GM12864 (cell line): Measurements from ENCODE around the gene ROBO2.

ENCODE experiments used
- DNase-seq: peaks from one replicate; pipeline ENCODE4 v3.0.0-alpha.2; 2011; ENCODE audit warnings: low read depth
- H3K4me3 ChIP-seq: 2 replicates; pipeline ENCODE4 v1.5.1; 2011; ENCODE audit warnings: mild to moderate bottlenecking, low read depth, low read length, control low read depth
- CTCF ChIP-seq: IDR thresholded peaks from 2 replicates; pipeline ENCODE4 v1.5.1; 2011; ENCODE audit warnings: low read depth, mild to moderate bottlenecking, moderate library complexity, low read length, control low read depth, inconsistent platforms; ENCODE audit errors: missing control alignments

ROBO2 gene

GRCh38 chr3:77655396-77655795, 615.5 kb downstream of the ROBO2 start:
- TF ChIP-seq CTCF: no peak
- H3K4me3 ChIP-seq: no peak overlapping the region

GRCh38 chr3:77660718-77661117, 620.8 kb downstream of the ROBO2 start:
- DNase-seq: no peak
- no peak for TF ChIP-seq CTCF
- no peak overlapping the region for H3K4me3 ChIP-seq

More at GRCh38 chr3:77655396-77655795, 615.5 kb downstream of the ROBO2 start:
- DNase-seq: no peak

- H3K4me3 ChIP-seq: no peak overlapping the region
- DNase-seq: no peak
- TF ChIP-seq CTCF: no peak
Measured at GRCh38 chr3:77667901-77668300, 628.0 kb downstream of the ROBO2 start.

- H3K4me3 ChIP-seq: no peak overlapping the region
- TF ChIP-seq CTCF: no peak
- no peak for DNase-seq
Measured at GRCh38 chr3:77668376-77668775, 628.5 kb downstream of the ROBO2 start.

- no peak for TF ChIP-seq CTCF
- no peak overlapping the region for H3K4me3 ChIP-seq
Measured at GRCh38 chr3:77672016-77672415, 632.1 kb downstream of the ROBO2 start.

GRCh38 chr3:77682162-77682561, 642.3 kb downstream of the ROBO2 start:
- H3K4me3 ChIP-seq: no peak overlapping the region
- DNase-seq: no peak
- no peak for TF ChIP-seq CTCF

More at GRCh38 chr3:77672016-77672415, 632.1 kb downstream of the ROBO2 start:
- no peak for DNase-seq

DNA sequence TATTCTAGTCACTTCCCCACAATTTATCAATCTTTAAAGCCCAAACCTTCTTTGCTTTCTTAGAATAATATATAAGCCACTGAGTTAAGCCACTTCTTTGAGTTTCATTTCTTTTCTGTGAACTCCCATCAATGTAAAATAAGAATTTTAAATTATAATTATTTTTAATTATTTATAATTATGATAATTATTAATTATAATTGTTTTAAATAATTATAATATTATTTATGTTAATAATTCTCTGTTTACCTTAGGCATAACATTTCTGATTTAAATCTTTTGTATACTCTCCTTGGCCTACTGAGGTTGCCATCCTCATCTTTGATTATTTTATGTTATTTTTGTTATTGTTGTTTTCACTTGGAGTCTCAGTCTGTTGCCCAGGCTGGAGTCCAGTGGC, 644.2 kb downstream of the ROBO2 start:
- no peak for DNase-seq
- no peak for TF ChIP-seq CTCF
- H3K4me3 ChIP-seq: no peak overlapping the region
